M059J (cell line): ENCODE results near the gene FSTL1. TPM values are rescaled to one million over a fixed set of nuclear protein-coding genes. Genes with fewer than 3 reads are reported as not detected.
A peak's percentile ranks its signal among the peaks of the same experiment; 100 is the strongest.

ENCODE experiments used
- DNase-seq: peaks from one replicate; pipeline ENCODE4 v3.0.0-alpha.2; 2012; ENCODE audit warnings: low read depth
- total RNA-seq: library from RNA; depleted of rRNA; stranded (reverse); fragments of >200 nt; shearing (Covaris generic); gene quantifications from 2 replicates; pipeline ENCODE4 v1.2.3, GENCODE V29; 2014

The FSTL1 gene
- total RNA-seq, 1 experiment from 2014 or later: 1,312 TPM

DNA sequence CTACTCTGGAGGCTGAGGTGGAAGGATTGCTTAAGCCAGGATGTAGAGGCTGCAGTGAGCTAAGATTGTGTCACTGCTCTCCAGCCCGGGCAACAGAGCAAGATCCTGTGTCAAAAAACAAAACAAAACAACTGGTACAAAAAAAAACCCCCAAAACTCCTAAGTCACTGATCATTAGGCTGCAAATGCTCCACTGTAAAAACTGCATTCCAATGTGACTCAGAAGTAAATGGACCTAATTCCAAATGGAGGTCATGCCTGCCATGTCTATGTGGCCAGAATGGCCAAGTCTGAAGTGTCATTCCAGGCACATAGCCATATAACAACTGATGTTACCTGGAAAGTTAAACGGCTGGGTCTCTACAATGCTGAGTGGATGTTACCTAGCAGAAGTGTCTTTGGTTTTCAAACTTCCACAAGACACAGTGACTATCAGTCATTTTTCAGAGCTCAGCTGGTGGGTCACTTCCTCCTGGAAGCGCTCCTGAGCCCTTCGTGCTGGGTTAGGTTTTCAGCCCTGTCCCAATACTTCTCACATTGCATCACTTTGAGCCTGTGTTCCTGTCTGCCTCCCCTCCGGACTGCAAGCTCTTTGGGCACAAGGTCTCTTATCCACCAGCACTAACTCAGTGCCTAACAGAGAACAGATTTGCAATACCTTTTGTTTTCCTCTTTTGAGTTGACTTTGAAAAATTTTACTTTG lies 10.6 kb downstream of the FSTL1 start:
- peak; percentile 87 for DNase-seq

DNA sequence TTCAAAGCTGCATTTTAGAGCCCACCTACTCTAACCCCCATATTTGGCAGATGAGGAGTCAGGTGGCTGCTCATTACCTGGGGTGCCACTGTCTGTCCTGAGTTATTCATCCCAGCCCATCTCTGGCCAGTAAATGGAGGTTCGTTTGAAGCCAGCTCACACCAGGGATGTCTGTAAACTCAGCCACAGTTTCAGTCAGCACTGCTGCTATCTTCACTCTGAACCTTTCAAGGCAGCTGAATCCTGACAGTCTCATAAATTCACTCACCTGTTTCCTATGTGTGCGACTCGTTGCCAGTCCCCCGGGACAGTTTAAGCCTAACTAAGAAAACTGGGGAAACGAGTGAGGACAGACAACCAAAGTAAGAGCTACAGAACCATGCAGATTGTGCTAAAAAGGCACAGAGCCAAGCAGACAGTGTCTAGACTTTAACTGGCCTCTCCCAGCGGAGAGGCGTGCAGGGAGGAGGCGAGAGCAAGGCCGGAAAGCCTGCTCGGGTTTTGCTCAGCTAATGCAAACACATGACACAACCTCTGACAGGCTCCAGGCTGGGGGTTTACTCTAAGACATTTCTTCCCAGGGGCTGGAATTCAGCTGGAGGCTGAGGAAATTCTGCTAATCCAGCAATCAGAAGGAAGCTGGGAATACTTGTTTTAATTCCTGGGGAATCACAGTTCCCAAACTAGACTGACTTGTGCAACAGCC lies 12.0 kb downstream of the FSTL1 start:
- no peak for DNase-seq

DNA sequence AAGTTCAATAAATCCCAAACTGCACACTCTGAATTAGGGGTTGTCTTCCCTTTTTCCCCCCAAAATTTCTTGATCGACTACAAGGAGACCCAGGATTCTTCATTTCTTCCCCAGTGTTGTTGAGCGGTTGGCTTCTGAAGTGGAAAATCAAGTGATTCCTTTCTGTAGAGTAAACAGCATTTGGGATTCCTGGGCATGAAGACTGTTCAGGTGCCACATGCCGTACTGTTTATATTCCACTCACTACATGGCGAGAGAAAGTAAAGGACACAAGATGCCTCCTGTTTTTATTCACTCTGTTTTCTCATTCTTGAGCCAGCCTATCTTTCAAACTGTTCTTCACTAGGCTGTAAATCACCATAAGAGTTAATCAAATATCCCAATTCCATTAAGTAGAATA lies 12.6 kb downstream of the FSTL1 start:
- no peak for DNase-seq

DNA sequence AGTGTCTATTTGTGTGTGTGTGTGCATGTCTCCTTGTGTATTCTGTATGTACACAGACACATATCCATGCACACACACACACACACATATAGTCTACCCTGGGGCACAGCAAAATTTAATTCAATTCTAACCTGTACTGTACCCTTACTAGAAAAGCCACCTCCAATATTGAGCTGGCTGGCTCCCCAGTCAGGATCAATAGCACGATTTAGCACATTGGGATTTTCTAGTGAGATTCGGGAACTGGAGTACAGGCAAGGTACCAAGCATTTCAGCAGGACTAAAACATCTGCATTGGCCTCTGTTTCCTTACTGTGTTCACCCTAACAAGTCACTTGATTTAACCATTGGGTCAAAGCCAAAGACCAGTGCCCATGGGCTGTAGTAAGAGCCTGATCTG lies 13.2 kb downstream of the FSTL1 start:
- no peak for DNase-seq

DNA sequence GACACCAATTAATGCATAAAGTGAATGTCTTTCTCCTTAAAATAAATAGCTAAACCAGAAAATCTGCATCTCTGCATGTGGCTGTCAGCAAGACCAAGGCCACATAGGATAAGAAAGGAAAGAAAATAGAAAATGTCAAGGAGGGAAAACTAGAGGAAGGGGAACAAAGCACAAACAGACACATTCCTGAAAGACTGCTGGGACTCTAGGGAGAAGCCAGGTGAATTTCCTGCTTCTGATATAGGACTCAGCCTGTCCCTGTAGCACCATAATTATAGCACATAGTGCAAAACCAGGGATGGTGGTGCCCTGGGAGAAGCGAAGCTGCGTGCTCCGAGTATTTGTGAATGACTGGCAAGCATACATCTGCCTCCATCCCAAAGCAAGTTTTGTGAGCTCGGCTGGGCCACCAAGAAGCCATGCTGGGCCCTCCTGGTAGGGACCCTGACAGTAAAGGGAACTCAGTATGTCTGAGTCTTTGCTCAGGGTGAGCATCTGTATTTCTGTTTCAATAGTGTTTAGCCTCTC lies 14.2 kb downstream of the FSTL1 start:
- no peak for DNase-seq

DNA sequence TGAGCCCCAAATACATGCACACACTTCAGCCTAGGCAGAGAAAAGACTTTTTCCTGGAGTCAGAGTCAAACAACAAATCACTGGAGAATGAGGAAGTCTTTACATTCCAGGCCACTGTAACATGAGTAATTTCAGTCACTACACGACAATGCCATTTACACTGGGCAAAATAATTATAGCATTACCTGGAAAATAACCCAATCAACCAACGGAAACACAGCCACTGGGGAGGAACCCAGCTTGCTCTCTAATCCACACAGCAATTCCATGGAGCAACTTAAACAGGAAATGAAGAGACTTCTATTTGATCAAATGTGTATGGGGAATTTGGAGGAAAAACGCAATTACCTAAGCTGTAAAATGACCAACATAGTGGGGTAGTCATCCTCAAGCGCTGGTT lies 15.2 kb downstream of the FSTL1 start:
- DNase-seq: peak; percentile 94

DNA sequence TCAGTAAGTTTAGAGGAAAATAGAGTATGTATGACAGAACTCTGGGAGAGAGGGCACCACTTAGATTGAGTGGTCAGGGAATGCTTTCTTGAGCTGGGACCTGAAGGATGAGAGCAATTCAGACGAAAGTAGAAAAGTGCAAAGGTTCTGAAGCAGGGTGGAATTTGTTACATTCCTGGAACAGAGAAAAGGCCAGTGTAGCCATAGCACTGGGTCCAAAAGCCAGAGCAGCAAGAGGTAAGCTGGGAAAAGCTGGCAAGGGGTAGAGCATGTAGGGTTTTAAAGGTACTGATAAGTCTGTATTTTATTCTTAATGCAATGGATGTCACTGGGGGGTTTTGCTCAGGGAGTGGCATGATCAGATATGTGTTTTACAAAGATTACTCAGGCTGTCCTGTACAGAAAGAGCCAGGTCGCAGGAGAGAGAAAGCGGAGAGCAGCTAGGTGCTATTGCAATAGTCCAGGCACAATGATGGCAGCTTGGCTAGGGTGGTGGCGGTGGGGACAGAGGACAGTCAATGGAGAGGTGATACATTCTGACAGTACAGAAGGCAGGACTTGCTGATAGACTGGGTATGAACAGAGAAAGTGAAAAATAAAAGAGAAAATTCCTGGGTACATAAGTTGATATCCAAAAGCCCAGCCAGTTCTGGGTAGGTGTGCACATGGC lies 17.0 kb downstream of the FSTL1 start:
- no peak for DNase-seq

DNA sequence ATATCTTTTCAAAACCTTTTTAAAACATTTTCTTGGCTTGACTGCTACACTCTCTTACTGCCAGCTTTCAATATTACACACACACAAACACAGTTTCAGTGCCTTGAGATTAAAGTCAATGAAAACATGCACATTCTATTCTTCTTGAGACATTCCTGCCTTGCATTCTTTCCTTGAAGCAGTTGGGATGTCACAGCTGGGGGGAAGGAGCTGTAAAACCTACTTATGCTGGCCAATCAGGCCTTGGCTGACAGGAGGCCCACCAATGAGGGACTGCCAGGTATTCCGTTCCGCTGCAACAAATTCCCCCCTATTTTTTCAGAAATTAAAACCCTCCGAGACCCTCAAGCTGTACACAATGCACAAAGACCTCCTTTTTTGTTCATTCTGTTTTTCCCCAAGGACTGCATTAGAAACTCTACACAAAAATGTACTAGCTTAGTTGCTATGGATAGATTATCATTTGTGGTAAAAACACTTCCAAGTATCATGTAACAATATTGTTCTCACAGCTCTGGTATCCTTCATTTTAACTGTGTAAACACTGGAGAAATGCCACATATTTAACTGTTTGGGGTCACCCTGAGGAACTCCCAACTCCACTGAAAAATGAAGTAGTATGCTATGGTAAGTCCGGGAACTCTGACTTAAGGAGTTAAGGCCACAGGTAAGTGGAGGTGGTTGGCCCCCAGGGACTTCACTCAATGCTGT lies 18.5 kb downstream of the FSTL1 start:
- DNase-seq: peak; percentile 60

DNA sequence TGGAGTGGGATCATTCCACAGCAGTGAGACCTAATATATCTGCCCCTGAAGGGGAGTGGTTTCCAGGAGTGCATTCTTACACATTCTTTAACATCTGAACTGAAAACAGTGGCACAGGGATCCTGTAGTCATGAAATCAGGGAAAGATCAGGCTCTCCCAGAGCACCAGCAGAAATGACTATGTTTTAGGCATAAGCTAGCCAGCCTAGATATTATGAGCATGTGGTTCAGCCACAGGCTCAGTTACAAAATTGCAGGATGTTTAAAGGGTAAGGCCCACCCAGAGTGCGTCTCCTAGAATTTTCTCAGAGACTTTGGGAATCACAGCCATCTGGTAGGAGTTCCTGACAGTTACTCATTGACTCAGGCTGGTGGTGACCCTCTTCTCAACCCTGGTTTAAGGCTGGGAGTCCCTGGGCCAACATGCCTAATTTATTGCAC lies 20.9 kb downstream of the FSTL1 start:
- DNase-seq: peak; percentile 66

DNA sequence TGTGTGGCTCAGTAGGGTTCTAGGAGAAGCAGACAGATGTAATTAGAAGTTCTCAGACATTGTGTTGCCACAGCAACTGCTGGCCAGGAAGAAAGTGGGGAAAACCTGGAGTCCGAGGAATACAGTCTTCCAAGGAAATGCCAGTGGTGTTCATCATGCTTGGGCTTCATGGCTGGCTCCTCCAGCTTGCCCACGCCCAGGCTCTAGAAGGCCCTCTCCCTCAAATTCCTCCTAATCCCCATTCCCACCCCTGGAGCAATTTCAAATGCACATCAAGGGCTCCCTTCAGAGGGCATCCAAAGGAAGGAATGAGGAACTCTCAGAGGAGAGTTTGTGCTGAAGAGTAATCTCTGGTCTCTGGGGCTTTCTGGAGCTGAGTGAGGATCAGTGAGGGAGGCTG lies 21.9 kb downstream of the FSTL1 start:
- DNase-seq: peak; percentile 78

DNA sequence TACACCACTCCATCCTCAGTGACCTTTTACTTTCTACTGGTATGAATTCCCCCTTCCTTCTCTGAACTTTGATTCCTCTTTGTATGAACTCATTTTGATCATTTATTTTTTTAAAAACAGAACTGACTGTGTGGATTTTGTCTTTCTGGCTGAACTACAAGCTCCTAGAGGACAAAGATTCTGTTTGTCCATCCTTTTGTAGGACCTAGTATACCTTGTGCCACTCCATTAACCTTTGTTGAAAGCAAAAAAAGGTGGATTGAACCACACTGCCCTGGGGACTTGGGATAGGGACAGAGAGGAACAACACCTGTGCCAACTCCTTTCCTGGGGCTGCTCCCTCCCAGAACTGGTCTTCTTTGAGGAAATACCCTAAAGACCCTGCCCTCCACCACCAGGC lies 23.6 kb downstream of the FSTL1 start:
- no peak for DNase-seq

DNA sequence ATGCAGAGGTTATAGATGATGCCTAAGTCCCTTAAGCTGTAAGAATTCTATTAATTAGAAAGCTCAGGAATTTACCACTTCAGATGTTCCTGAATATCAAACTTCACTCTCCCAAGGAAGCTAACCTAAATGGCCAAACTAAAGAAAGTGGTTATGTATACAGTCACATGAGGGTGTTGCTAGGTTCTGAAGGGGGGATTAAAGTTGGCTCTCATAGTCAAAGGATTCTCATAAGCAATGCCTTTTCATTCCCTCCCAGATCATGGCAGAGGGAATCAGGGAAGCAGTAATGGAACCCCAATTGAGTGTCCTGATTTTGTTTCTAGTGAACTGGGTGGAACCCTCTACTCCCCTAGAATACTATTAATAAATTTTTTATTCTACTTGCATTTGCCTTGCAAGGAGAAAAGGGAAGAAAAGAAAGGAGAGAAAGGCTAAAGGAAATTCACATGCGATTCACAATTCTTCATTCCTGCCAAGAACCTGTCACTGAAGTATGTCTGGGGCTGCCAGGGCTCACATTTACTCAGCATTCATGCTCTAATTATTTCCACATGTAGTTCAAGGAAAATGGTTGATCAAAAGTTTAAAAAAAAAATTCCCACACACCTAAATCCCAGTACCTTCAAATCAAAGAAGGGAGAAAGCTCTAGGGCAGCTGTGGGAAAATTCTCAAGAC lies 25.1 kb downstream of the FSTL1 start:
- peak; percentile 90 for DNase-seq

DNA sequence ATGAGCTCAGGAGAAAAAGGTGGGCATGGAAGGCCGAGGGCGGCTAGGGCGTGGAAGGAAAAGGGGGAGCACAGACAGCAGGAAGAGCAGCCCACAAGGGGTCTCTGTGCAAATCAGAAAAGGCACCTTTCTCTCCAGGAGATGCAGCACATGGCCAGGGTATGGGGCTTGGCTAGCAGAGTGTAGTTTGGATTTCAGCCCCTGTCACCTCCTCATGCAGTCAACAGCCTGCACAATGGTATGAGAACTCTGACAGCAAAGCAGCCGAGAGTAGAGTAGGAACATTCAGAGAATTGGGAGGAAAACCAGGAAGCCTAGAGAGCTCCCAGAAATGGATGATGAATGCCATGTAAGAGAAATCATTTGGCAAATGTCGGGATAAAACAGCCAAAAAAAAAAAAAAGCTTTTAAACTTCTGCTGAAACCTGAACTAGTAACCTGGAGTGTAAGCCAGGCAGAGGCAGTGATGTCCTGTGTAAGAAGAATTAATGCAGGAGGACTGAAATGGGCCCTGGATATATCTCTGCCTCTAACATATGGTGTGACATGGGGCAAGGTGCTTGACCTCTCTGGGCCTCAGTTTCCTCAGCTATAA lies 25.7 kb downstream of the FSTL1 start:
- DNase-seq: no peak

DNA sequence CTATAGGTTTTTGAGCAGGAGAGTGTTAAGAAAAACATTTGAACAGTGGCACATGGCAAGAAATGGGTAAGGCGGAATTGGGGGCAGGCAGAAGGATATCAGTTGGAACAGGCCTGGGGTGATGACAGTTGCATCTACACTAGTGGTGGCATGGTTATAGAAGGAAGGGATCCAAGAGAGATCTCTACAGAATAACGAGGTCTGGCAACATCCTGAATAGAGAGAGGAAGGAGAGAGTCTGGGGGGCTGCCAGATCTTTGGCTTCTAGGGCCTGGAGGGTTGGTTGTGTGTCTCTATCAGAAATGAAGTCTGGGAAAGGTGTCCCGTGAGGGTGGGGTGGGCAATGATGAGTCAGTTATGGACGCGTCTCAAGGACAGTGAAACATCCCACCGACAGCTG lies 26.3 kb downstream of the FSTL1 start:
- no peak for DNase-seq

DNA sequence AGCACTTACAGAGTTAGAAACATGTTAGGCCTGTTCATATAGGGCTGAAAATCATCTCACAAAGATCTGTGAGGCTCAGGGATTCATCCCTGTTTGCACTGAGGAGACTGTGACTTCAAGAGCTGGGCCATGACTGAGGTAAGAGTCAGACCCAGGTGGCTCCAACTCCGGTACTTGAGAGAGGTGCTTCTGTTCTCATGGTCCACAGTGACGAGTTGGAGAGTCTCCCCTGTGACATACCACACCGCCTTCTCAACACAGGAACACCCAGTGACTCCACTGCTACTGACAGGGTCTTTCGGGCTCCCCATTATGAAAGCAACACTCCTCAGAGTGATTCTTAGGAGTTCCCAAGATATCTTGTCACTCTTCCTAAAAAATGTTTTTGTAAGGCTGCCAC lies 27.4 kb downstream of the FSTL1 start:
- no peak for DNase-seq

DNA sequence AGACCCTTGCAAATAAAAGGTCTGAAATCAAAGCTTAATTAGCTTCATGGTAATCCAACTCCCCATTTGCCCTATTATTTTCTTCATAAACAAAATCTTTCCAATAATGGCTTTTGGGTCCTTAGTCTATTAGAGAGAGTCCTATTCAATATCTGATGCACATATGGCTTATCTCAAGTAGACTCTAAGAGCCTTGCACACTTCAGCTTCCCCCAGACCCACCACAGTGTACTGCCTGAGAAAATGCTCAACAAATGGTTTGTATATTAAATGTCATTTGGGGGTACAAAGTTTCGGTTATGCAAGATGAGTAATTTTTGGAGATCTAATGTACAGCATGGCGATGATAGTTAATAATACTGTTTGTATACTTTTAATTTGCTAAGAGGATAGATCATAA lies 28.9 kb downstream of the FSTL1 start:
- DNase-seq: no peak

DNA sequence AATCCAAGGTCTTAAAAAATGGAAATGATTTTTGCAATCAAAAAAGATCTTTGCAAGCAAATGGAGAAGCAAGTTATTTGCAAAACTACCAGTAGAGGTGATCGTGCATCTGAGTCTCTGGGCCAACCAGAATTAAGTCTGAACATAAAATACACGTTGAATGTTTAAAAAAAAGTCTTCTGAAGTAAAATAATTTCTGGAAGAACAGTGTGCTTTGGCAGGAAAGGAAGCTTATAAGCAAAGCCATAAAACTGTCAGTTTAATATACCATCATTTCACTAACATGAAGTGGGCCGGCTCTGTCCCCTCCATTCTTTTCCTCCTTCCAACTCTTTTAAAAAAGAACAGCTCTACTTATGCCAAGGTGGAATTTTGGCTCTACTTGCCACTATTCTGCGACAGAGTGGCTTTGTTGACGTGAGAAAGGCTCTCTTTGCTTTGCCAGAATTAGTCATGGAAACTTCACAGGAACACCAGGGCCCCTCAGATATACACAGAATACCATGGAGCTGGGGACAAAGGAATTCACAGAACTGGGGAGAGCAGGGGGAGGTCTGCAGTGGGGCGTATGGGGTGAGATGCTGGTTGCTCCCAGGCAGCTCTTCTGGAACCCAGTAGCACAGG lies 29.8 kb downstream of the FSTL1 start:
- peak; percentile 54 for DNase-seq

DNA sequence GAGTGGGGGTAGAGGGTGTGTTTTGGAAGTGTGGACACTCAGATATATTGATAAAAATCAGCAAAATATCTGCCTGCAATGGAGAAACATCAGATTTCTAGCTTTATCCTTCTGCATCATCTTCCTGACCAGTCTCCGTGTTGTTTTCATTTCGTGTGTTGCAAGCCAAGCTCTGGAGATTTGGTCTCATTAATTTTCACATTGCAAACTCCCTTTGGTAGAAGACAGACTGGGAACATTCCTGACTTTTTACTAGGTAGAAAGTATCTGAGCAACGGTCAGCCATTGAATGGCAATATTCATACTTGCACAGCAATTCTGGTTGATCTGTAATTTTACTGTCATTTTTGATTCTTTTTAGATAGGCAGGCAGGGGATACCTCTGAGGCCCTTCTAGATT lies 30.4 kb downstream of the FSTL1 start:
- DNase-seq: no peak

DNA sequence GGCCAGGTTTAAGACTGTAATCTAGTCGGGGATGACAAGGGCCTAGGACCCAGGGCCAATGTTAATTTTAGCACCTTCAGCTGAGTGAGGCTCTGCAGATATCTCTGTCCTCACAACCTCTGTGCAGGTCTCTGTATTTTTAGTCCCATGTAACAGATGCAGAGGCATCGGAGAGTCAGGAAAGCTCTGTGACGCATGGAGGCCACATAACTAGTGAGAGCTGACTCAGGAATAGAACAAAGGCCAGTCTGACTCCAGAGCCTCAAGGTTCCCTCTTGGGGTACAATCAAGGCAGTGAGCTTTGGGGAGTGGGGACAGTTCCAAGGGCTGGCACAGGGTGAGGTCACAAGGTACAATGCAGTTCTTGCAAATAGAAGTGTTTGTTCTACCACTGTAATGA lies 31.0 kb downstream of the FSTL1 start:
- DNase-seq: no peak

DNA sequence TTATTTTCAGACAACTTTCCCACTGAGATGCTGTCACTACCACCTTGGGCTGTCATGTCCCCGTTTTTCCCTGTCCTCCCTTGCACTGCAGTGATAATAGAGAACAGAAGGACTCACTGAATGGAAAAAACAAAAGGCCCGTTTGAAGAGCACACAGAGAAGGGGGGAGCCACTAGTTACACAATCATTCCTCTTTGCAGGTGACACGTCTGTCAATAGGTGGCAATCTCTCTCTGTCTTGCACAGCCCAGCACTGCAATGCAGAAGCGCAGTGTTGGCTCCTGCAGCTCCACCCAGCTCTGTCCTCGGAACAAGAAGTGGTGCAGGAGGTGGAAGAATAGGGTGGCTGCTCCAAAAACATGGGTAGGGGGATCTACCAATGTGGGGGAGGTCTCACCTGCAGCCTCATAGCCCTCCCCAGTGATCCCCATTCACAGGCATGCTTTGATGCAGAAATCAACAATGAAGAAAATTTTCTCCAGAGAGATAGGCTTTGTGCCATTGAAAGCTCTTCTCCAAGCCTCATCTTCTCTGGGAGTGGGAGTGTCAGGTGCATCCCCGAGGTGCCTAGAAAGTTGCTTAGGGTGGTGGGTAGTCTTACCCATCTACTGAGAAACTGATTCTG lies 31.8 kb downstream of the FSTL1 start:
- DNase-seq: peak; percentile 65
